HuH-7.5 (cell line): ENCODE results near the gene MRAP2.

Experiments
- DNase-seq: peaks from one replicate; pipeline ENCODE4 v3.0.0; 2011; ENCODE audit warnings: low spot score

MRAP2 gene

DNA sequence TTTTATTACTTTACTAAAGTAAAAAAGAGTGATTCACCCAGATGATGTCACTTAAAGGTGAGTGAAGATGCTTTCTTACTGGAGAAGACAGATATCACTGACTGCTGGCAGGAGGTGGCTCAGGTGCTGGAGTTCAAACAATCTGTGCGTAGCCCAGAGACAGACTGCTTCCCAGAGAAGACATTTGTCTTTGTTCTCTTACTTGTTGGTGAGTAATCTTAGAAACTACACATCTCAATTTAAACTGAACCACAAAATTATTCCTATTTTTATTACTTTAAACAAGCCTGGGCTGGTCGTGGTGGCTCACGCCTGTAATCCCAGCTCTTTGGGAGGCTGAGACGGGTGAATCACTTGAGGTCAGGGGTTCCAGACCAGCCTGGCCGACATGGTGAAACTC is 101.7 kb downstream of the MRAP2 start:
- DNase-seq = no peak

DNA sequence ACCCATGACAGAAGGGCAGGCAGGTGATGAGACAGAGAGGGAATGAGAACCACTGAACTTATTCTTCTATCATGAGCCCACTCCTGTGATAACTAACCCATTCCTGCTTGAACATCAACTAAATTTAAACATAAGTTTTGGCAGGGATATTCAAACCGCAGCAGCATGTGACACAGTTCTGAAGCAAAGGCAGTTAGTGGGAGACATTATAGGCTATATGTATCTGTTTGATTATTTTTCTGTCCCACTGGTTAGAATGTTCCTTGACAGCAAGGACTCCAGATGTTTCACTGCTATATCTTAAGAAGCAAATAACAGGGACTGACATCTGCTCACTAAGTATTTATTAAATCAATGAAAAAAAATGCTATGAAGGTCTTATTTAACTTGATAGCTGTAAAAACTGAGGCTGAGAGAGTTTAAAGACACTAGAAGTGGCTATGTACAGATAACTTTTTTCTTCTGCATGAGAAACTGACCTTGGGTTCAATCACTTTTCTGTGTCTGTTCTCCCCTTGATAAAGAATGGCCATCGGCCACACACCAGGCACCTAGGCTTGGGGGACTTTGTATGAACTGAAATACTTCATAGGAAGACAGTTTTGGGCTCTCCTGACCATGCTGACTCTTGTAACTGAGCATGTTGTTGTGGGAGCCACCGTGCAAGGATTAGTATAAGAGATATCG is 102.9 kb downstream of the MRAP2 start:
- DNase-seq = no peak

DNA sequence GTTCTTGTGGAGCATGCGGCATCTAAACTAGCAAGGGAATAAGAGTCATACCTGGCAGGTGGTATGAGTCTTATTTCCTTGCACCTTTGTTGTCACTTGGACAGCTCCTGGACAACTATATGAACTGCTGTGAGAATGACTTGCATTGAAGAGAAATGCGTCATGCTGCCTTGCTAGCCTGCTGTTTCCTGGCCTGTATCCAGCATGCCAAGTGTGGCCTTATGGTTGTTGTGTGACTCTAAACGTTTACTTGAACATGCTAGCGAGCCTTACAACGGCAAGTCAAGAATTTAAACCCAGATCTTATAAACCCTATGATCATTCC is 103.4 kb downstream of the MRAP2 start:
- DNase-seq = no peak

DNA sequence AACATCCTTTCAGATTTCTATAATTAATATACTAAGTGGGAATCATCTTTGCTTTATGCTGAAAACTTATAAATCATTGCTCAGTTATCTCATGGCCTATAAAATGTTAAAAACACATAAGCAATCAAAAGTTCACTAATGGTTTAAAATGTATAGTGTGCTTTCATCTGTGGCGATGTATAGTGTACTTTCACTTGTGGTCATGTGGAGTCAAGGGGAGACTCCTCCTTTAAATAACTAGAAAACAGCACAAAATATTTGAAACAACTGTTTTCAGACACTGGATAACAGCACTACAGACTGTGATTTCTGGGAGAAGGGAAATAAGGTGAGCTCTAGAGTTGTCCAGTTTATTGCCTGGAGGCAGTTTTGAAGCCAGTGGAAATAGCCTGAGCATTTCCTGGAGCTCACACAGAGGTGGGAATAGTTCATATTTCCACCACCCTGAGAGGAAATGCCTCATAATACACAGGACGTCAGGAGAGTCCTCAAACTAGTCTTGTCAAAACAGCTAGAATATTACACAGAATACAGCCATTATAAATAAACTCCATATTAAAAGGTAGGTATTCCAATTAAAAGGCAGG is 104.5 kb downstream of the MRAP2 start:
- DNase-seq = no peak

DNA sequence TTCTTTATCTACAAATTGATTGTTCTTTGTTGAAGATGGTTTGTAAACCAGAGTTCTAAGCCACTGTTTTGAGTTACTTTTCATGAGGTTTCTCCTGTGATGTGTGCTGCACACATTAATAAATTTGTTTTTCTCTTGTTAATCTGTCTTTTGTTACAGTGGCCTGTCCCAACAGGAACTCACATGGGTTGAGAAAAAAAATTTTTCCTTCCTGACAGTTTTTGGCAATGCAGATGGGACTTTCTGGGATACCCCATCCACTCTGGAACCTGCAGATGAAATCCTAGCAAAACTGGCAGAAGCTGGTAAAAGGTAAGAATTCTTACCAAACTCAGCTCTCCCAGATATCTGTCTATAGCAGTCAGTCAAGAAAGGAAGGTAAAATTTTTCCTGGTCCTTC is 105.7 kb downstream of the MRAP2 start:
- DNase-seq = no peak
